Measurements from ENCODE around the gene REG1A. TPM values are rescaled to one million over a fixed set of nuclear protein-coding genes. Genes with fewer than 3 reads are reported as not detected.

REG1A gene
- total and polyA plus RNA-seq, 4 donors: 0.33 to 0.98 TPM; not detected in 2

GRCh38 chr2:79099140-79099686 is 21.1 kb upstream of the REG1A start:
- Histone ChIP-seq H3K4me1 (ENCODE audit: control insufficient read depth in 4 of 4, insufficient read depth in 4 of 4, low read length in 3 of 4) (no peaks in the 10 kb centered on the region), H3K9me3 (ENCODE audit: control insufficient read depth in 4 of 4, low read length in 3 of 4) (peaks cover 0 to 13% (median 1%) of the 10 kb centered on the region in 4 donors), H3K27ac (ENCODE audit: low read depth in 1 of 2, low read length in 2 of 2) (no peak overlapping the region), H3K9ac (ENCODE audit: low read depth in 1 of 2, low read length in 2 of 2) (no peak overlapping the region), H3K36me3 (ENCODE audit: control insufficient read depth in 4 of 4, insufficient read depth in 3 of 4, low read depth in 1 of 4, low read length in 3 of 4) (no peaks in the 10 kb centered on the region), H3K4me3 (ENCODE audit: low read depth in 1 of 3, low read length in 3 of 3) (no peak overlapping the region), H3K27me3 (ENCODE audit: control insufficient read depth in 4 of 4, insufficient read depth in 4 of 4, low read length in 3 of 4) (peaks cover 0 to 3% (median 0%) of the 10 kb centered on the region in 4 donors)
- WGBS: 66% methylated on average over 7 of the region's 7 CpGs
- TF ChIP-seq FOXA1 (IDR thresholded peaks at IDR 0.05) (no peak), ZBTB33 (IDR thresholded peaks at IDR 0.05) (no peak), MAX (IDR thresholded peaks at IDR 0.05) (no peak), CTCF (IDR thresholded peaks at IDR 0.05; ENCODE audit: low read depth, low read length, missing input control) (no peak), YY1 (IDR thresholded peaks at IDR 0.05) (no peak), RAD21 (IDR thresholded peaks at IDR 0.05) (no peak), RXRA (IDR thresholded peaks at IDR 0.05) (no peak), REST (IDR thresholded peaks at IDR 0.05) (no peak), EGR1 (IDR thresholded peaks at IDR 0.05; ENCODE audit: low read depth in 2 of 2) (no peak), FOXA2 (IDR thresholded peaks at IDR 0.05) (no peak), GABPA (IDR thresholded peaks at IDR 0.05 in 1 of 2, conservative IDR thresholded peaks at IDR 0.05 in 1 of 2) (no peak), HNF4A (conservative IDR thresholded peaks at IDR 0.05) (no peak), SP1 (IDR thresholded peaks at IDR 0.05) (no peak)
- no peak for DNase-seq (ENCODE audit: low spot score)

DNA sequence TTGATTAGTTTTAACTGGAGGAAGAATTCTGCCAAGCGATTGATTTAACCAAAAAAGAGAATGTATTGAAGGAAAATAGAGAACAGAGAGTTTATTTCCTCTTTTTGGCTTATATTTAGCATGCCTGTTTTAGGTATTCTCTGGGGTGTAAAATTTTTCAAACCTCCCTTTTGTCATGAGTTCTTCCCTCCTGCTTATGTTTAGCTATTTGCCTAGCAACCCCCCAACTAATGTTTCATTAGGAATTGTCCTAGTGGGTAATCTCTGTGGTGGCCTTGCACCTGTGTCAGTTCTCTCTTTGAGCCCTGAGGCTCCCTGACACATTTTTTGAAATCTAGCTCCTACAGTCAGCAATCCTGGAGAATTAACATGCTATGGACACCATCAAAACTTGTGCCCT is 20.0 kb upstream of the REG1A start:
- peaks cover 0 to 3% (median 0%) of the 10 kb centered on the region in 4 donors for H3K27me3 ChIP-seq (ENCODE audit: control insufficient read depth in 4 of 4, insufficient read depth in 4 of 4, low read length in 3 of 4)
- H3K4me1 ChIP-seq (ENCODE audit: control insufficient read depth in 4 of 4, insufficient read depth in 4 of 4, low read length in 3 of 4): no peaks in the 10 kb centered on the region
- no peaks in the 10 kb centered on the region for H3K36me3 ChIP-seq (ENCODE audit: control insufficient read depth in 4 of 4, insufficient read depth in 3 of 4, low read depth in 1 of 4, low read length in 3 of 4)
- peaks cover 0 to 13% (median 1%) of the 10 kb centered on the region in 4 donors for H3K9me3 ChIP-seq (ENCODE audit: control insufficient read depth in 4 of 4, low read length in 3 of 4)
- 75% methylated on average over 1 of the region's 1 CpG for WGBS
- no peak overlapping the region for H3K9ac ChIP-seq (ENCODE audit: low read depth in 1 of 2, low read length in 2 of 2)
- TF ChIP-seq MAX (IDR thresholded peaks at IDR 0.05) (no peak), FOXA1 (IDR thresholded peaks at IDR 0.05) (no peak), JUND (IDR thresholded peaks at IDR 0.05) (no peak), EGR1 (IDR thresholded peaks at IDR 0.05; ENCODE audit: low read depth in 2 of 2) (no peak), GABPA (IDR thresholded peaks at IDR 0.05 in 1 of 2, conservative IDR thresholded peaks at IDR 0.05 in 1 of 2) (no peak), ZBTB33 (IDR thresholded peaks at IDR 0.05) (no peak), CTCF (IDR thresholded peaks at IDR 0.05; ENCODE audit: low read depth, low read length, missing input control) (no peak), NR2F2 (IDR thresholded peaks at IDR 0.05) (no peak)
- TF ChIP-seq, protein P1, sequence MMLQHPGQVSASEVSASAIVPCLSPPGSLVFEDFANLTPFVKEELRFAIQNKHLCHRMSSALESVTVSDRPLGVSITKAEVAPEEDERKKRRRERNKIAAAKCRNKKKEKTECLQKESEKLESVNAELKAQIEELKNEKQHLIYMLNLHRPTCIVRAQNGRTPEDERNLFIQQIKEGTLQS (IDR thresholded peaks at IDR 0.05): no peak
- DNase-seq (ENCODE audit: low spot score): no peak
- H3K4me3 ChIP-seq (ENCODE audit: low read depth in 1 of 3, low read length in 3 of 3): no peak overlapping the region
- H3K27ac ChIP-seq (ENCODE audit: low read depth in 1 of 2, low read length in 2 of 2): no peak overlapping the region
